Measurements from ENCODE around the gene ADGRG2. TPM values are rescaled to one million over a fixed set of nuclear protein-coding genes. Genes with fewer than 3 reads are reported as not detected.

Gene ADGRG2
- total RNA-seq, 4 donors from 2014 or later, result 8.3 to 13.1 (median 8.8) TPM

DNA sequence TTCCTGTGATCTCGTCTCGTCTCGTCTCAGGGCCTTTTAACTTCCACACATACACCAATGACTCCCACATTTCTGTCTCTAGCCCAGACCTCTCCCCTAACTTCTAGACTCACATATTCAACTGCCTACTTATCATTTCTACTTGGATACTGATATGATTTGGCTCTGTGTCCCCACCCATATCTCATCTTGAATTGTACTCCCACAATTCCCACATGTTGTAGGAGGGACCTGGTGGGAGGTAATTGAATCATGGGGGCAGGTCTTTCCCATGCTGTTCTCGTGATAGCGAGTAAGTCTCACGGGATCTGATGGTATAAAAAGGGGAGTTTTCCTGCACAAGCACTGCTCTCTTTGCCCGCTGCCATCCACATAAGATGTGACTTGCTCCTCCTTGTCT lies 147.3 kb downstream of the ADGRG2 start:
- no peak for DNase-seq (ENCODE audit: low spot score)
- TF ChIP-seq, protein P1, sequence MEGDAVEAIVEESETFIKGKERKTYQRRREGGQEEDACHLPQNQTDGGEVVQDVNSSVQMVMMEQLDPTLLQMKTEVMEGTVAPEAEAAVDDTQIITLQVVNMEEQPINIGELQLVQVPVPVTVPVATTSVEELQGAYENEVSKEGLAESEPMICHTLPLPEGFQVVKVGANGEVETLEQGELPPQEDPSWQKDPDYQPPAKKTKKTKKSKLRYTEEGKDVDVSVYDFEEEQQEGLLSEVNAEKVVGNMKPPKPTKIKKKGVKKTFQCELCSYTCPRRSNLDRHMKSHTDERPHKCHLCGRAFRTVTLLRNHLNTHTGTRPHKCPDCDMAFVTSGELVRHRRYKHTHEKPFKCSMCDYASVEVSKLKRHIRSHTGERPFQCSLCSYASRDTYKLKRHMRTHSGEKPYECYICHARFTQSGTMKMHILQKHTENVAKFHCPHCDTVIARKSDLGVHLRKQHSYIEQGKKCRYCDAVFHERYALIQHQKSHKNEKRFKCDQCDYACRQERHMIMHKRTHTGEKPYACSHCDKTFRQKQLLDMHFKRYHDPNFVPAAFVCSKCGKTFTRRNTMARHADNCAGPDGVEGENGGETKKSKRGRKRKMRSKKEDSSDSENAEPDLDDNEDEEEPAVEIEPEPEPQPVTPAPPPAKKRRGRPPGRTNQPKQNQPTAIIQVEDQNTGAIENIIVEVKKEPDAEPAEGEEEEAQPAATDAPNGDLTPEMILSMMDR (IDR thresholded peaks at IDR 0.05), result no peak
- no peak for ATAC-seq (ENCODE audit: low FRiP score)

DNA sequence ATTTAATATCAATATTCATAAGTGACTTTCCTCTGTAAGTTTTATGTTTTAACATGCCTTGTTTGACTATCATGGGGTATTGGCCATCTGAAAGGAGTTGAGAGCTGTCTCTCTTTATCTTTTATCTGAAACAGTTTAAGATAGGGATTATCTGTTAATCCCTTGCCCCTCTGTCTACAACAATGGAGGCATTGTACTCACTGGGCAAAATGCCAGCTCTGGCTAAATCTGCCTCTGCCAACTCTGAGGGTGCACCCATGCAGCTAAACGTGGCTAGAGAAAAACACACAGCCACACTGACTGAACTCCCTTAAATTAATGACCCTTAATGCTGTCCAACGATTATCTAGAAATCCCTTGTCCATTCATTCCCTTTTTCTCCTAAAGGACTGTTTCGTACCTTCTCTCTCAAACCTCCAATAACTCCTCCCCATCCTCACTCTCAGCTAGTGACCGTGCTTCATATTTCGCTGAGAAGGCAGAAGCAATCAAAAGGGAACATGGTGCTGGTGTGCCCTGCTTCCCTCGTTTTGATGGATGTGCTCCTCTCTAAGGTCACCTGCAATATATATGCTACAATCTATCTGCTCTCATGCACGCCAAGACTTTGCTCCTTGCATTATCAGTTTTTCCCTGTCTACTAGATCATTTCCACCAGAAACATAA lies 148.6 kb downstream of the ADGRG2 start:
- DNase-seq (ENCODE audit: low spot score) (no peak), ATAC-seq (ENCODE audit: low FRiP score) (no peak)
- TF ChIP-seq, protein P1 (IDR thresholded peaks at IDR 0.05), result no peak

DNA sequence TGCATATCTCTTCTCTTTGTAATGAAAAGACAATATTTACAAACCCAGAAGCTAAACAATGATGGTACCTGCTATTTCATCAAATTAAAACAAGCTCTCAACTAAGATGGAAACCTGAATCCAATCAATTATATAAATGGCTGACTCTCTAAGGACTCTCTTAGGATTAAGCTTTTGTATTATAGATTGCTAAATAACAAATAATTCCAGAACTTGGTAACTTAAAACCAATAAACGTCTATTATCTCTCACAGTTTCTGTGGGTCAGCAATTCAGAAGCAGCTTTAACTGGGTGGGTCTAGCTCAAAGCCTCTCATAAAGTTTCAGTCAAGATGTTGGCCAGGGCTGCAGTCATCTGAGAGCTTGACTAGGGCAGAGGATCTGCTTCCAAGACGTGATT lies 150.8 kb downstream of the ADGRG2 start:
- TF ChIP-seq, protein P1 (IDR thresholded peaks at IDR 0.05), result no peak
- DNase-seq (ENCODE audit: low spot score) (no peak), ATAC-seq (ENCODE audit: low FRiP score) (no peak)

DNA sequence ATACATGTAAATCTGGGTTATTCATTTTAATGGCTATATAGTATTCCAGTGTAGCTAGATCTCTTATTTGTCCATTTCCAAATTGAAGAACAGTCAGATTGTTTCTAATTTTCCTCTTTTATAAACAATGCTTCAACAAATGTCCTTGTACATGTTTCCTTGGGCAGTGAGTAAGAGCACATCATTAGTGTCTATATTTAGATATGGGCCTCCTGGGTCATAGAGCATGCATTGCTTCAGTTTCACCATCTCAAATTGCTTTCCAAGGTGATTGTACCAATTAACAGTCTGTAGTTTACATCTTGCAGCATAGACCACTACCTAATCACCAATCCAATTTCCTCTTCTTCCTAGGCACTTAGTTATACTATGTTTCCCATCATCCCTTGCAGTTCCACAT lies 151.8 kb downstream of the ADGRG2 start:
- ATAC-seq (ENCODE audit: low FRiP score) (no peak), DNase-seq (ENCODE audit: low spot score) (no peak)
- TF ChIP-seq, protein P1 (IDR thresholded peaks at IDR 0.05), result no peak

DNA sequence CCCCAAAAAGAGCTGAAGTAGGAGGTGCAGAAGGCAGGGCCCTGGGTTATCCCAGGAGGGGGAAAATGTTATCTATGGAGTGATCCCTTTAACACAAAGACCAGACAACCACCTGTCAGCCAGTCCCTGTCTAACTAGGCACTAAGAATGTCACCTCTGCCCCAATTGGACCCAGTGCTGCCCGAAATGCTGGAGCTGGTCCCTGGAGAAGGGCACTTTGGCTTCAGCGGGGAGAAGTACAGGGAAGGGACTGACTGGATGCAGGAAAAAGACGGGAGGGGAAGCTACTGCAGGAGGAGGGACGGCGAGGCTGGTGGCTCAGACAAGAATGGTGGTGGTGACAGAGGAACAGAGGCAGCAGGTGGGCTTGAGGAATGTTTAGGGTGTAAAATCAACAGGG lies 155.6 kb downstream of the ADGRG2 start:
- ATAC-seq (ENCODE audit: low FRiP score) (no peak), DNase-seq (ENCODE audit: low spot score) (no peak)
- TF ChIP-seq, protein P1 (IDR thresholded peaks at IDR 0.05), result no peak

DNA sequence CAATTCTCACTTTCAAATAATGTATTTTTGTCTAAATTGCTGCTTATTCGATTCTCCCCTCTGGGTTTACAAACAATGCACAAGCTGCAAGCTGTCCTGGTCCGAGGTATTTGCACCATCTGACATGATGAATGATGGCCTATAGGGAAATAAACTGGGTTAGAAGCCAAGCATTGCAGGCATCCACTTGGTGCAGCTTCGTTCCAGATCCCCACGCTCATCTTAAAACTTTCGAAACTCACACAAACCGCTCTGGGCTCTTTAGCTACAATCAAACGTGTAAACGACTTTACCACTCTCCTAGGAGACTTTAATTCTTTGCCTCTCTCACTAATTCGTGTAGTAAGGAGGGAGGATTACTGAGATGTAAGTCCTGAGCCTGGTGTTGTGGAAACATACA lies 157.4 kb downstream of the ADGRG2 start:
- no peak for ATAC-seq (ENCODE audit: low FRiP score)
- TF ChIP-seq, protein P1 (IDR thresholded peaks at IDR 0.05), result no peak
- no peak for DNase-seq (ENCODE audit: low spot score)

DNA sequence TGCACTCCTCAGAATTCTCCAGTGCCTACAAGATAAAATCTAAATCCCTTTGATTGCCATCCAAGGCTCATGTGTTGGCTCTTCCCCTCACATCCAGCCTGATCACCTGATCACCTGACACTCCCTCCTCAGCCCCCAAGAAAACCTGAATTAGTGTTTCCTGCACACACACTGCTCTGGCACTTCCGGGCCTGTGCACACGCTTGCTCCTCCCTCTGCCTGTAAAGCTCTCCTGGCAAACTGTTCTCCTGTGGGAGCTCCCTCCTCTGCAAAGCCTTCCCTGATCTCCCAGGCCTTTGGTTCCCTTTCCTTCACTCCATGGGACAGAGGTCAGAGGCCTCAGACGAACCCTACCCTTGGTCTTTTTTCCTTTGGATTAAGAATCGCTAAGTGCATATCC lies 158.2 kb downstream of the ADGRG2 start:
- TF ChIP-seq, protein P1 (IDR thresholded peaks at IDR 0.05), result no peak
- ATAC-seq (ENCODE audit: low FRiP score), result no peak
- no peak for DNase-seq (ENCODE audit: low spot score)
